ACHN (cell line): ENCODE measurements around the gene ZNF474.
A peak's percentile ranks its signal among the peaks of the same experiment; 100 is the strongest.
"Not testable (repeated sequence)": the region's sequence is repeated elsewhere in the genome, so short reads cannot be mapped to it uniquely, and the experiment has no call there.

Source experiments
- DNase-seq: peaks from one replicate; pipeline ENCODE4 v3.0.0-alpha.2; 2015
- in situ Hi-C: cut with HindIII; loops from 2 replicates; pipeline ENCODE4 v1.10.0; 2017; ENCODE audit warnings: low sequenced_read_pairs, low pct_ligation_motif_present, low pct_unique_long_range_greater_than_20kb

The ZNF474 gene

DNA sequence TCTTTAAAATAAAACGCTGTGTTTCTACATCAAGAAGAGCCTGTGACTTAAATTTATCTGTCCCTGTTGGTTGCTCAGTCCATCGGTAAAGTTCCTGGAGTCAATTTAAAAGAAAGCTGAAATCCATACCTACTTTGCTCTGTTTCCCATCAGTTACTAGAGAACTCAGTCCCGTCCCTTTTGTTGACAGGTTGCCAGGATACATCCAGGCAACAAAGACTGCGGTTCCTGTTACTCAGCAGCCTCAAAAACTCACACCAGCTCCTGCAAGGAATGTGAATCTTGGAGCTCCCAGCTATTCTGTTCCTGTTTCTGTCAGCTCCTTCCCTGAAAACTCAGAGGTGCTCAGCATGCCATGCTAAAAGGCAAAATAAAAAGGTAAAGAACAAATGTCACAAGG is at the start of gene ZNF474:
Gene ZNF474 (plus strand): TSS at position 241 of the 400 bp plus-strand sequence. CDS start 22,445 bp downstream, outside the sequence.
- in situ Hi-C loops: no loop called here

DNA sequence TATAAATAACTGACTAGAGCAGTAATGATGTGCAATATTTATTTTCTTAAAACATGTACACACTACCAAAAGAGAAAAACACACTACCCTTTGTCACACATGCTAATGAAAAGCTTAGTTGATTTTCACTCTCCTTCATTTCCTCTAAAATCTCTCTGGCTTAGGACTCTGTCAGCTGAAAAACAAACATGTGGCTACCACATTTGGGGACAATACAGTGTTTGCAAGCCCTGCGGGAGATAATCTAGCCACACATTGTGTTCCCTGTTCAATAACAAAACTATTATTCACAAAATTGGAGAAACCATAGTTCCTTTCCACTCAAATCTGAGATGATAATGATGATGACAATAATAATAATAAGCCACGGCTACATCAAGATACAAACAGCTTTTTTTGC is 47.8 kb upstream of the ZNF474 start:
- no peak for DNase-seq
- in situ Hi-C loops: no loop called here

More for the DNA sequence above, at the start of gene ZNF474:
- DNase-seq: peak; percentile 96

DNA sequence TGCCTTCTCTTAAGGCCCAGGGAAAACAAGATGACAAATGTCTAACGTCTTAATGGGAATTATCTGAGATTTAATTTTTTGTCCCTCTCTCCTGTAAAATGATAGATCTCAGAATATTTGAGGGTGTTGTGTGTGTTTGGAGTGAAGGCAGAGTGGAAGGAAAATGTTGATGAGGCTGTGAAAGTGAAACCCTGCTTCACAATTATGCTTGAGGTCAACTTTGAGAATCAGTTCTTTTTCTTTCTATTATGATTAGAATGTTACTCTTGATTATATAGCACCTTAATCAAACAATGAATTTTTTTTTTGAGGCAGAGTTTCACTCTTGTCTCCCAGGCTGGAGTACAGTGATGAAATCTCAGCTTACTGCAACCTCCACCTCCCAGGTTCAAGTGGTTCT is 45.8 kb upstream of the ZNF474 start:
- in situ Hi-C loops: no loop called here
- no peak for DNase-seq

DNA sequence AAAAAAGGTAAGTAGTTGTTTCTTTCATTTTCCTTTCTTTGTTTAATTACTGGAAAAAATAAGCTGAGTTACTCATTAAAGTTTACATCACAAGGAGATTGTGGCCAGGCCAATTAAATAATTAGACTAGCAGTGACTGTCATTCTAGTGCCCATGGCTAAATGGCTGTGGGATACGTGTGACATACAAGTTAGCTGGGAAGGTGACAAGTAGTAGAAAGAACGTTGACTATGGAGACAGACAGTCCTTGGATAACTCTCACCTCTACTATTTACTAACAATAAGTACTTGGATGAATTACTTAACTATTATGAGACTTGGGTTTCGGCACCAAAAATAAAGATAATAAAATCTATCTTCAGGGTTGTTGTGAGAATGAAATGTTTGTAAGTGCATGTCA is 44.3 kb upstream of the ZNF474 start:
- in situ Hi-C loops: no loop called here
- no peak for DNase-seq

DNA sequence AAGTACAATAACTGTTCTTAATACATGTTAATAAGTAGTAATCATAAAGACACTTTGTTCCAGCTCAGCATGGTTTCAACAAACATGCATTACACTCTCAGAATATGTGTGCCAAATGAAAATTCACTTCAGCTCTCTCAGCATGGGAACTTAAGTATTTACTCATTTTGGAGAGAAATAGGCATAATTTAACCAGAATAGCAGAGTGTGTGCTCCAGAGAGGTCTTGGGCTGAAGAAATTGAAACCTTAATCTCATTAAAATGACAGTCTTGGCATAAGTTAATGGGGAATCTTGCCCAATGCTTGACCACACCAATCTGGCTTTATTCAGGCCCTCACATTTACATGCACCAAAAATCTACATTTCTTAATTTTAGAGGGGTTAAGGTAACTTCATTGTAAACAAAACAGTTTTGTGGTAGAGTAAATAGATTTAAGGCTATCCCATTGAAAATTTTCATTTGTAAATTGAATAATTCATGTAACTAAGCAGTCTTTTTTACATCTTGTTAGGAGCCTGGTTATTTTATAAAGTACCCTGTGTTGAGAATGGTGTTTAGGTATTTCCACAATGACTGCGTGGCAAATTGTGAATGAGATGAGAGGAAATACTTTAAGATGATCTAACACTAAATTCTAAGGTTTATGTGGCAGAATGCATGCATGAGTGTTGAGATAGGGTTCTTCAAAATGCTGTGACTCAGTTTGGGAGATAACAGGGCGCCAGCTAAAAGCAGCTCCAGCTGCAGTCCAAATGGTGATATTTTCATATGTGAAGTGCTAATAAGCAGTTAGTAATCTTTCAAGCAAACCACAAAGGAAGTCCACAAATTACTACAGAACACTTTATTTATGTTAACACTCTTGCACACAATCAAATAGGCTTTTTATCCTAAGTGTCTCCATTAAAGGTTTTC is 40.0 kb upstream of the ZNF474 start:
- no peak for DNase-seq
- in situ Hi-C loops: no loop called here

- DNase-seq: peak; percentile 67
These were observed 37.3 kb upstream of the ZNF474 start for GRCh38 chr5:122091936-122092600.

DNA sequence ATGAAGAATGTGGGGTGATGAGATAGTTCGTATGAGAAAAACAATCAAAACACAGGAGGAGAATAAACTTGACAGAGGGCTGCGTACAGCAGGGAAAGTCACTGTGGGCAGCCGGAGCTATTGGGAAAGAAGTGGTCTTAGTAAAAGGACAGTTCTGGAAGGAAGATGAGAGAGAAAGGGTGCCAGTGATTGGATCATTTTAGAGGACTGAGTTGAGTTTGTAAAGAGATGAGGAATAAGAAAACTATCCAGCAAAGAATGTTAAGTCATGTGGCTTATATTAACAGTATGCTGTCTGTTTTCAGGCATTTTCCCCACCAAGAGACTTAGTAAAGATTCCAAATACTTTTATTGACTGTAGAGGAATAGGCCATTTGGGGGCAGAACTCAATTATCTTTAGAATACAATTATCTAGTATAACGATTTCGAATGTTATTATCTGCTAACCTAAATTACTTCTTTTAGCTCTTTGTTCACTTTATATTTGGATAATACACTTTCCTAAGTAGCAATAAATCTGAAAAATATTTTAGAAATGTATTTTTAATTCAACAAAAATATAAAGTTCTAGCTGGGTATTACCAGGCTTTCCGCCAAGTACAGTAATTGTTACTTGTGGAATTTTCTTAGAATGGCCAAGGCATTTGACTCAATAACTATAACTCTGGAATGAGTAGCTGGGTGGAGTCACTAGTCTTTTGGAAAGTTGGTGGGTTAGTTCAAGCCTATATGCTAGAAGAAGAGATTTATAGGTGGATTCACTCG is 35.7 kb upstream of the ZNF474 start:
- no peak for DNase-seq

More at GRCh38 chr5:122091936-122092600, 37.3 kb upstream of the ZNF474 start:
- in situ Hi-C loops: no loop called here

GRCh38 chr5:122094251-122094650 is 35.1 kb upstream of the ZNF474 start:
- in situ Hi-C loops: not testable (repeated sequence)

More for the DNA sequence above, 35.7 kb upstream of the ZNF474 start:
- in situ Hi-C loops: no loop called here

GRCh38 chr5:122095158-122095557 is 34.2 kb upstream of the ZNF474 start:
- in situ Hi-C loops: no loop called here
- no peak for DNase-seq

More at GRCh38 chr5:122094251-122094650, 35.1 kb upstream of the ZNF474 start:
- DNase-seq: not testable (repeated sequence)

GRCh38 chr5:122097391-122097790 is 32.0 kb upstream of the ZNF474 start:
- DNase-seq: no peak
- in situ Hi-C loops: no loop called here

DNA sequence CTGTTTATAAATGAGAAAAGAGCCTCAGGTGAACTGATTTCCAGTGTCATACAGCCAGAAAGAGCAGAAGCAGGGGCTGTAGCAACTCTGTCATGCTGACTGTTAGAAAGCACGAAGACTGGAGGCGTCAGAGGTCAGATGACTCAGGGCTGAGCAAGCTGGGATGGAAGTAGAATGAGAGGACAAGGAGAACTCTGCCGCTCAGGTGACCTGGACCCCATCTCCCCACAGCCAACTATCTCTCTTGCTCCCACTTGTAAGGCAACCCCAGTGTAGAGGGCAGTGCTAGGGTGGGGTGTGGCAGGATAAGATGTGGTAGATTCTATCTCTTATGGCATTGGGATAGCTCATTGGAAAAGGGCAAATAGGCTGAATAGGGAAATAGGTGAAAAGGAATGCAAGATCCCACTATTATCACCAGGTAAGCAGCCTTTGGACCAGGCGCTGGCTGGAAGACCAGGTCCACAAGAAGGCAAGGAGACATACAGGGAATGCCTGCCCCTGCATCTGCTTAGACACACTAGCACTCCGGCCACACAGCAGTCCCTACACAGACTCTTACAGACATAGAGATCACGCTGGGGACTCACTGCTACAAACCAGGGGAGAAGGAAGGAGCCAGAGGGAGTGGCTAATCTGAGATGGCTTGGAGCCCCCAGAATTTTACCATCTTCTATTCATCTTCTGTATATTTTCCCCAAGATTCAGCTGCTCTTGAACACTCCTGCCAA is 30.1 kb upstream of the ZNF474 start:
- DNase-seq: peak; percentile 80
- in situ Hi-C loops: no loop called here

DNA sequence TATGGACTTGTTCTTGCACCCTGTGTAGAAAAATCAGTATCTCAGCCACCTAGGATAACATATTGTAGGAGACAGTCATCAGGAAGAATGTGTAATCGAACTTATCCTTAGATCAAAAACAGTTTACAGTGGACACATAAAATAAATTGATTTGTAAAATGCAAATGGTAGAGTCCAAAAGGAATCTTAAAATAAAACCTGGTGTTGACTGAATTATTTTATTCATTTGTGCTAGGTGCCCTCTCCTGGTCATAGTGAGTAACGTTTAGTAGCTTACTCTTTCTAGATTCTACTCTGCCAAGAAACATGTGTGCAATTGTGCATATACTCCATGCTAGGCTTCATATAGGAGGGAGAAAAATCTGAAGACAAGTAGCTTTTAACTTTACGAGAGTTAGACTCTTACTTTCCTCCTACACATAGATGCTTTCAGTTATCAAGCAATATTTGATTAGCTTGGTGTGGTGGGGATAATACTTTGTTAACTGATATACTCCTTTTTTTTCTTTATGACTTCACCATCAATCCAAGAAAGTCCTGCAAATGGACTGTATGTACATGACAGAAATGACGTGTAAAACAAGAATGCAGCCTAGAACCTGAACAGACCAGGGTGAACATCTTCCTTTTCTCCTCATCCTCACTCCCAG is 27.6 kb upstream of the ZNF474 start:
- DNase-seq: peak; percentile 73
- in situ Hi-C loops: no loop called here

DNA sequence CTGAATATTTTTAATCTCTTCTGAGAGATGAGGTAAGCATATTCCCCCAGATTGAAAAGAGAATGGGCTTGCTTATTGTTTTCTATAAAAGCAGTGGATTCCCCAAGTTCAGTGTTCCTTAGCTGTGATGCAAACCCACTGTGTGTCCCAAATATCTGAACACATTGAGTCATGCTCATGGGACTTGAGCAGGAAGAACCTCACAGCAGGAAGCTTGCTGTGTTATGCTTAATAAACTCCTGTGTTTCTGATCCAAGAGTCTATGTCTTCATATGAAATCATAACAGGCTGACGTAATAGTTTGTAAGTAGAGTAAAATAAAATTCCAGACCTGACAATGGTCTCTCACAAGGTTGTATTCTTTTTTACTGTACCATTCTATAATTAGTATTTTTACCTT is 26.5 kb upstream of the ZNF474 start:
- DNase-seq: peak; percentile 37
- in situ Hi-C loops: no loop called here

DNA sequence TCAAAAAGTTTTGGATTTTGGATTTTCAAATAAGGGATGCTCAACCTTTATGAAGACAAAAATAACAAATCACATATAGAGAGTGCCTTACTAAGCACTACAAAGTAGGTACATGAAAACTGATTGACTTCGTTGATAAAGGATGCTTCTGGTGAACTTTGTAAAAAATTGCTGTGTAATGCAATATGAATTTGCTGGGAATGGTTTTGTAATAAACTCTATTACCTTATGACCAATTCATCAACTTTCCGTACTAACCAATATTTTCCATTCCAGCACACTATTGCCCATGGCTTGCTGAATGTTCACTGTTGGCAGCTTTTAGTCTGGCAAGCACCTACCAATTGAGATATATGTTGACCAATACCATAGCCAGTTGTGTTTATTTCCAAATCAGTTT is 23.4 kb upstream of the ZNF474 start:
- in situ Hi-C loops: no loop called here

DNA sequence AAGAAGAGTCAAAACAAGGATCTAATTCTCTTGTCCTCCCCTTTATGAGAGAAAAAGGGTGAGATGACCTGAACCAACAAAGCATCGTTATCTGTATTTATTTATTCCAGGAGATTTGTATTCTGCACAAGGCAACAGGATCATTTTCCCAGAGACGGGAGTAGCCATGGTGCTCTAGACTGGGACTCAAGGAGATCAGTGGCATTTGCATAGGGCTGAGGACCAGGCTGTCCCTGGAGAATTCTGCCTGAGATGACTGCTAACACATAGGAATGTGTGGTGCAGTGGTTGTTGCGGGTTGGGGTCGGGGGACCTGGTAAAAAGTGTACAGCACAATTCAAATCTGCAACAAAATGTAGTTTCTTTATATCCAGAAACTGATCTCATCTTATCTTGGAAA is 22.3 kb upstream of the ZNF474 start:
- in situ Hi-C loops: no loop called here
- DNase-seq: no peak

More for the DNA sequence above, 23.4 kb upstream of the ZNF474 start:
- no peak for DNase-seq

- in situ Hi-C loops: no loop called here
- DNase-seq: no peak
These were observed 18.4 kb upstream of the ZNF474 start for GRCh38 chr5:122110987-122111386.

DNA sequence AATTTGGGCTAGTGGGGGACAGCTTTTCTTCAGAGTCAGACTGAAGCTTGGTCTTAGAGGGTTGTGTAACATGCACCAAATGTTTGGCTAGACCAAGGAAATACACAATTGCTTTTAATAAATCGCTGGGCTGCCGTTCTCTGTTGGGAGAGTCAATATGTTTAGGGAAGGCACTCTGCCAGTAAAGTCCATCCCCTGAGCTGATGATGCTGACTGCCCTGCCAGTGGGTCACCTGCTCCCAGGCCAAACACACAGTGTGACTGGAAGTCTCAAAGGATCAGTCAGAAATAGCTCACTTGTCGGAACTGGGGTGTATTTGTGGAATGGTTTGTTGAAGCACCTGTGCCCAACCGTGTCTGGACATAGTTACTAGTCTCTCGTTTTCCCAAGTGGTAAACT is 17.9 kb upstream of the ZNF474 start:
- DNase-seq: no peak
- in situ Hi-C loops: no loop called here

GRCh38 chr5:122112063-122112462 is 17.3 kb upstream of the ZNF474 start:
- in situ Hi-C loops: no loop called here
- no peak for DNase-seq
